Activated B cell treated with CpG ODN at 0.5 μM for 24 hours (primary cell): Measurements from ENCODE around the gene TP53I13. TPM values are rescaled to one million over a fixed set of nuclear protein-coding genes. Genes with fewer than 3 reads are reported as not detected.

Experiments used
- ATAC-seq: fragments of 200-7000 bp; cut with Tn5 transposase; one replicate; pipeline ENCODE4 v1.10.0; 2021; ENCODE audit warnings: low read depth, mild to moderate bottlenecking, moderate library complexity
- CTCF ChIA-PET: fragments of 350-600 bp; sonication (Branson Sonifier 250); formaldehyde crosslinking; loops from one replicate; lab custom pipeline; 2021; ENCODE audit warnings: antibody characterized with exemption; lab: Charles Lee
- POLR2A ChIA-PET: fragments of 350-600 bp; sonication (Branson Sonifier 250); formaldehyde crosslinking; loops from one replicate; lab custom pipeline; 2021; ENCODE audit warnings: antibody characterized with exemption; lab: Charles Lee
- DNase-seq: peaks from one replicate; pipeline ENCODE4 v3.0.0; 2022
- H3K27ac Mint-ChIP-seq: one replicate; pipeline ENCODE4 v1.8.0; 2020; ENCODE audit warnings: mixed read lengths
- H3K27me3 Mint-ChIP-seq: one replicate; pipeline ENCODE4 v1.8.0; 2021; ENCODE audit warnings: mixed read lengths
- H3K36me3 Mint-ChIP-seq: one replicate; pipeline ENCODE4 v1.8.0; 2021; ENCODE audit warnings: low read depth, mixed read lengths
- H3K4me1 Mint-ChIP-seq: one replicate; pipeline ENCODE4 v1.8.0; 2021; ENCODE audit warnings: mixed read lengths
- H3K4me3 Mint-ChIP-seq: one replicate; pipeline ENCODE4 v1.8.0; 2020; ENCODE audit warnings: mild to moderate bottlenecking, mixed read lengths
- H3K9me3 Mint-ChIP-seq: one replicate; pipeline ENCODE4 v1.8.0; 2020; ENCODE audit warnings: mixed read lengths
- CTCF ChIP-seq: fragments of 200-600 bp; IDR thresholded peaks from one replicate; pipeline ENCODE4 v1.8.0; 2022; ENCODE audit warnings: antibody characterized with exemption, mild to moderate bottlenecking
- intact Hi-C: fragments of 100-400 bp; cut with micrococcal nuclease; formaldehyde crosslinking; loops from one replicate; pipeline ENCODE4 v1.15.1; 2024
- total RNA-seq: library from RNA; stranded (reverse); gene quantifications from 2 replicates; pipeline ENCODE4 v1.2.3, GENCODE V29; 2022

Gene TP53I13
- total RNA-seq, 1 donor from 2014 or later: 71.2 TPM

GRCh38 chr17:29573558-29573869 lies 5.0 kb downstream of the TP53I13 start:
- Mint-ChIP-seq H3K9me3 (no peaks in the 10 kb centered on the region), H3K27ac (no peak overlapping the region), H3K36me3 (peaks cover 39% of the 10 kb centered on the region), H3K27me3 (no peaks in the 10 kb centered on the region), H3K4me3 (no peak overlapping the region), H3K4me1 (peaks cover 26% of the 10 kb centered on the region)
- ATAC-seq (no peak), DNase-seq (peak; percentile 15)
- intact Hi-C loops: no loop called here
- ChIA-PET POLR2A (interaction anchor here (0.6 to 1.5 kb wide), 3 partner anchors 42 to 295 kb away, joined by 3 to 5 read pairs (median 4); no protein-coding TSS in a partner anchor), CTCF (interaction anchor here (0.6 to 9.0 kb wide), 4 partner anchors 18 to 204 kb away, joined by 3 to 57 read pairs (median 14); no protein-coding TSS in a partner anchor)
- no peak for TF ChIP-seq CTCF

GRCh38 chr17:29573871-29574731 lies 5.6 kb downstream of the TP53I13 start:
- Mint-ChIP-seq H3K4me3 (no peak overlapping the region), H3K27ac (no peak overlapping the region), H3K9me3 (no peaks in the 10 kb centered on the region), H3K27me3 (no peaks in the 10 kb centered on the region), H3K36me3 (peaks cover 45% of the 10 kb centered on the region), H3K4me1 (peaks cover 23% of the 10 kb centered on the region)
- ATAC-seq (no peak), DNase-seq (peak; percentile 9)
- CTCF ChIA-PET: interaction anchor here (0.6 to 9.0 kb wide), 5 partner anchors 17 to 205 kb away, joined by 3 to 70 read pairs (median 17); partner anchors contain the start of gene ANKRD13B
- POLR2A ChIA-PET: interaction anchor here (0.5 to 1.5 kb wide), 3 partner anchors 41 to 183 kb away, joined by 3 to 5 read pairs (median 4); no protein-coding TSS in a partner anchor
- intact Hi-C loops: no loop called here
- no peak for TF ChIP-seq CTCF

- no peaks in the 10 kb centered on the region for H3K27me3 Mint-ChIP-seq
- ChIA-PET CTCF (interaction anchor here (0.8 to 9.0 kb wide), 5 partner anchors 18 to 205 kb away, joined by 4 to 70 read pairs (median 17); partner anchors contain the start of gene ANKRD13B), POLR2A (interaction anchor here (0.5 kb wide), 1 partner anchor 96 kb away, joined by 5 read pairs; no protein-coding TSS in a partner anchor)
- DNase-seq: no peak
- intact Hi-C loops: no loop called here
- no peaks in the 10 kb centered on the region for H3K9me3 Mint-ChIP-seq
- no peak overlapping the region for H3K27ac Mint-ChIP-seq
- ATAC-seq: no peak
- peaks cover 20% of the 10 kb centered on the region for H3K4me1 Mint-ChIP-seq
- H3K4me3 Mint-ChIP-seq: no peak overlapping the region
- TF ChIP-seq CTCF: no peak
- peaks cover 51% of the 10 kb centered on the region for H3K36me3 Mint-ChIP-seq
Measured at GRCh38 chr17:29574732-29575510, 6.4 kb downstream of the TP53I13 start.

GRCh38 chr17:29575511-29576213 lies 7.2 kb downstream of the TP53I13 start:
- POLR2A ChIA-PET: interaction anchor here (0.8 to 1.8 kb wide), 2 partner anchors 8 to 12 kb away, joined by 3 to 7 read pairs; no protein-coding TSS in a partner anchor
- intact Hi-C loops: no loop called here
- H3K36me3 Mint-ChIP-seq: peaks cover 56% of the 10 kb centered on the region
- no peak overlapping the region for H3K4me3 Mint-ChIP-seq
- DNase-seq: no peak
- no peak overlapping the region for H3K27ac Mint-ChIP-seq
- H3K27me3 Mint-ChIP-seq: no peaks in the 10 kb centered on the region
- H3K9me3 Mint-ChIP-seq: no peaks in the 10 kb centered on the region
- ATAC-seq: no peak
- CTCF ChIA-PET: interaction anchor here (0.8 to 9.0 kb wide), 5 partner anchors 17 to 206 kb away, joined by 3 to 70 read pairs (median 6); partner anchors contain the start of gene ANKRD13B
- TF ChIP-seq CTCF: no peak
- H3K4me1 Mint-ChIP-seq: peaks cover 22% of the 10 kb centered on the region
